GM13977 (cell line): ENCODE measurements around the gene VPS25.
A peak's percentile ranks its signal among the peaks of the same experiment; 100 is the strongest.

Experiments
- DNase-seq: peaks from one replicate; pipeline ENCODE4 v3.0.0; 2012; ENCODE audit warnings: low spot score
- CTCF ChIP-seq: IDR thresholded peaks from 2 replicates; pipeline ENCODE4 v1.5.1; 2012; ENCODE audit warnings: mild to moderate bottlenecking, control low read depth; ENCODE audit not compliant: insufficient read depth; ENCODE audit errors: extremely low read depth, missing control alignments
- in situ Hi-C: fragments of 300-500 bp; cut with MboI; formaldehyde crosslinking; loops from one replicate; pipeline ENCODE4 v1.12.0; 2022; ENCODE audit warnings: low sequenced_read_pairs, low pct_unique_long_range_greater_than_20kb, mixed read lengths, inconsistent platforms; ENCODE audit not compliant: unreplicated experiment

VPS25 gene

GRCh38 chr17:42819939-42820535 is 46.8 kb downstream of the VPS25 start:
- peak; percentile 61 for DNase-seq
- peak; percentile 79 for TF ChIP-seq CTCF
- in situ Hi-C loops: no loop called here

GRCh38 chr17:42821176-42821575 is 47.9 kb downstream of the VPS25 start:
- no peak for TF ChIP-seq CTCF
- in situ Hi-C loops: no loop called here
- no peak for DNase-seq

- TF ChIP-seq CTCF: no peak
- in situ Hi-C loops: no loop called here
- DNase-seq: no peak
These were observed 54.2 kb downstream of the VPS25 start for GRCh38 chr17:42827472-42827871.
